NCI-H1092 (cell line): Measurements from ENCODE around the gene FOXO3.

Experiments used
- DNase-seq: peaks from one replicate; lab custom pipeline; 2025; lab: John Stamatoyannopoulos, UW

The FOXO3 gene

DNA sequence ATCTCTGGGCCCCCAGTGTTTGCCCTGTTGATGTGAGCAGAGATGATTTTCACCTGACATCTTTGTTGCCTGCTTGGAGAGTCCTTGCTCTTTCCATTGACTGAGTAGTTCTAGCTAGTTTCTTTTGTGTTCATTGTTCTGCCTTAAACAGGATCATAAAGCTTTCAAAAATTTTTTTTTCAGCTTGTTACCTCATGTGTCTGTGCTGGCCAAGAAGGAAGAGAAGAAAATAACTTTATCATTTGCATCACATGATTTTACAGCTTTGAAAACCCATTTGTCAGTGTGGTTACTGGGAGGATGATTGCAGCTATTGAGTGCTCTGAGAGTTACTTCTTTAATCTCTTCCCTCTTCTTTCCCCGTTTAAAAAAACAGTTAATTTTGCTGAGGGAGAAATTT, 16.0 kb downstream of the FOXO3 start:
- DNase-seq, result no peak

DNA sequence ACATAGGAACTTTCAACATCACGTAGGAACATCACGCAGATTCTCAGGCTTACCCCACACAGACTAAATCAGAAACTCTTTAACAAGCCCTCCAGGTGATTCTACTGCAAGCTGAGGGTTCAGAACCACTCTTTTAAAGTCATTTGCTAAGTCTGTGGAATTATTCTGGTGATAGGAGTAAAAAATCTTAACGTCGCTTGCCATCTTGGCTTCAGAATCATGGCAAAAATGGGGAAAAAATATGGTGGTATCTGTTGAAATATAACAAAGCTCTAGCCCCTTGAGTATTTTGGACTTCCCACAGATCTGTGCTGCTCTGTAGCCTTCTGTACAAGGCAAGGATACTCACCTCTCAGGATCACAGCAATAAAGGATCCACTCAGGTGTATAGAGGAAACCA, 17.4 kb downstream of the FOXO3 start:
- no peak for DNase-seq

DNA sequence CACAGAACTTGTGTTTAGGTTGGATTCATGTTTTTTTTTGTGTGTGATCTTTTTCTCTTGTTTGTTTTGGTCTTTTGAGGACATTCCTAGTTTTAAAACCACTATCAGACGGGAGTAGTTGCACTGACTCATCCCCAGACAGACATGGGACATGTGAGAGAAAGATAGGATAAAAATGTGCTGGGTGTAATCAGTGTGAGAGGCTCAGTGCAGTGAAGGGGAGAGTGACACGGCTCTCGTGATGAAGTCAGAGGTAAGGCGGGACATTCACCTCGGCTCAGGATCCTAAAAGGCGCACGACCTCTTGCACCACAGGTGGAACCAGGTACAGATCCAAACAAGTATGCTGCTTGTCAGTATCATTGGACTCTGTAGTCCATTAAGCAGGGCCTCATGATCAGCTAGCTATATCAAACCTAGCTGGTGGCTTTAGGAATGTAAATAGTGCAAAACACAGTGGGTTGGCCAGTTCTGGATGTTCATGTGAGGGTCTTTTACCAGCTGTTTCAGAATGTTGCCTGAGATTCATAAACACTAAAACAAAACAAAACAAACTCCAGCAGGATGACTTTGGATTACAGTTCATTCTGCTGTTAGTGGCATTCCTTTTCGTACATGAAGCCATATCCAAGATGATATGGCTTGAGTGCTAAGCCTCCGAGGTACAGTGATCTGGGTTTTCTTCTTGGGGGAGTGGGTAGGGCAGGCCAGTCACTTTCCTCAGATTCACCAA, 18.0 kb downstream of the FOXO3 start:
- no peak for DNase-seq

DNA sequence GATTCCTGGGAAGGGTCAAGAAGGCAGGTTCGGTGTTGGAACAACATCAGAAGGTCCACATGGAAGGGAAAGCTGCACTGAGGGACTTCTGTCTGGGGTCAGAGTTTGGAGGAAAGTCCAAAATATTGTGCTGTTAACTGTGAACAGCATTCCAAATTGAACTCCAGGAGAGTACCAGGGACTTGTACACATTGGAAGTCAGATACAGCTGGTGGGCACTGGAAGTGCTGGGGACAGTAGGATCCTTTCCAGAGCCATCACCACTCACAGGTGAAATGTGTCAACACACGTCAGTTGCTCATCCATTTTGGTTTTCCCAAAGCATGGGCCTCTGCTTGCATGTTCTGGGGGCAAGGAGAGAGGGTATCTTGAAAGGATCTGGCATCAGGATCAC, 18.6 kb downstream of the FOXO3 start:
- no peak for DNase-seq

DNA sequence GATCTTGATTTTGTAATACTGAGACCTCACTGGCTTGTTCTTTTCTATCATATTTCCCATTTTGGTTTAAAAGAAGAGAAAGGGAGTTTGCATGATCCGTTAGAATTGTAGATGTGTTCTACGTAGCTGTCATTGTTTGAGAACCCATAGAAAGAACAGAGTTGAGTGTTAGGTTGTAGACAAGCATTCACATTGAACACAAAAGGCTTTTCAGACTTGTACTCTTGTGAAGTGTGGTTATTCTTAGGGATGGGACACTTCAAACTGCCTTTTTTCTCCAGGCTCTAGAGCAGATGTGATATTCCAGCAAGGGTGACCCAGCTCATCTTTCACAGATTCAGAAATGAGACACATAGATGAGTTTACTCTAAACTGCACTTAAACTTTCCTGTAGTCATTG, 19.9 kb downstream of the FOXO3 start:
- DNase-seq, result no peak

DNA sequence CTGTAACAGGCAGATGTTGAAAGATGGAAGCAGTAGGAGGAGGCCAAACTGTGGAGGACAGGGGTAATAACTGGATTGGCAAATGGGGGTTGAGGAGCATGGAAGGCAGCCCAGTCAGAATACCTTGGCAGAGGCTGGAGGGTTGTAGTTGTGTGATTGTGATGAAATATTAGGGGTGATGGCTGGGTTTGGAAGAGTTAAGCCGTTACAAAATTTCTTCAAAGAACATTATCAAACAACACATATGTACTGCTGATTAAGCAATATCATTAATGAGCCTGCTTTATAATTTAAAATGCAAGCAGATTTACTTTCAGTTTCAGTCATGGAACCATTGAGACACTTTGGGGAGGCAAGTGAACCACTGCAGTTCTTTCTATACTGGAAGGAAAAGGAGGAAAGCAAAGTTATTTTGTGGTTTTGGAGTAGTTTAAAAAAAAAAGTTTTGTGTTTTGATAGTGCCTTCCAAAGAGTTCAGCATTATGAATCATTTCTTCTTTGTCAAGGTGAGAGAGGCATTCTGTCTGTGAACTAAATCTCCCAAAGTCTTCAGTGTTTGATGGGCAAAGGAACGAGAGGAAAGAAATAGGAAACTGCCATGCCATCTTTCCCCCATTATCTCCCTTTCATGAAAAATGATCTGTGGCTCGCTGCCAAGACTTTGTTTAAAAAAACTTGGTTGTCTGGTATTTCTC, 20.7 kb downstream of the FOXO3 start:
- no peak for DNase-seq

DNA sequence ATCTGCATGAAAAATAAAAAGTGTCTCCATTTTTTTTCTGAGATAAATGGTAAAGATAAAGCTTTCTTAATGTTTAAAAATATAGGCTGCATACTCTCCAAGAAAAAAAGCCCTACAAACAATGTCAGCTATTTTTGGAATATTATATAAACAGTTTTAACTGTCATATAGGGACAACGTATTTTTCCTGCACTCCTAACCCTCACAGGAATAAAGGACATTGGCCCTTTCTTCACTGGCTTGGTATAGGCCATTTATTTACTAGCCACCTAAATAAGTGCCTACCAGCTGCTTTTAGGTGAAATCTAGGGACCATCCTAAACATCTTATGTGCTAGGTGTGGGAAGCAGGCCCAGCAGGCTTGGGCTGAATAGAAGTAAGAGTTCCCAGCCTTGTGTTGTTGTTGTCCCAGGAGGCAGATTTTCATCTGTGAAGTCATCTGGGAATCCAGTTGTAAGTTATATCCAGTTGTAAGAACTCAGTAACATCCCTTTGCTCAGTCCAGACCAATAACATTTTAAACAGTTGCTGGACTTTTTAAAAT, 21.3 kb downstream of the FOXO3 start:
- DNase-seq, result no peak

DNA sequence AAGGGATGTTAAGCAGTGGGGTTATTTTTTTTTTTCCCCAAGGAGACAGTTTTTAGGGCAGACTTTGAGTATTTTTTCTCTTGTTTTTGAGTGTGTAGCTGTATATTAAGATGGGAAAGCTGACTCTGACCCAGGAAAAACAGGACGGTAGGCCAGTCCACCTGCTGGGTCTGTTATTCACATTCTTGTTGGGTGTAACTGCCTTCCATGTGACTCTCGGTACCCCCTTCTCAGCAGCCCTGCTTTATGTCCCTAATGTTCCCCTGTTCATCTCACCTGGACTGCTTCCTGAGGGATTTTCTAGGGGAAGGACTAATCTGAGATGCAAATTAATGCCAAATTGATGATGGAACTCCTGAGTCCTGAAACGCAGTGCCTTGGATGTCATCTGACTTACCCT, 21.9 kb downstream of the FOXO3 start:
- DNase-seq, result no peak

DNA sequence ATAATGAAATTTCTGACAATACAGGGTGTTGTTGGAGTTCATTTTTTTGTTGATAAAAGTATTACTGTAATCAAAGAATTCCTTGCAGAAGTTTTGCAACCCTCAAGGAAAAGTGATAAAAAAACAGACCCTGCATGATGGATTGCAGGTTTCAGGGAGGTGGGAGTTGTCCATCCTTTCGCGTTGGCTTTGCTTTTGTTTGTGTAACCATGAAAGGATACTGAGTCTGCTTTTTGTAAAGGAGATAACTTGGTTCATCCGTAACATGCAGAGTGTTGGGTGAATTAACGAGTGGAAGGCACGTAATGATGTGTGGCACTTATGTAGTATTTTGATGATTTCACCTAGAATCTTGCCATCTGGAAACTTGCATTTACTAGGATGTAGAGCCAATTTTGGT, 23.6 kb downstream of the FOXO3 start:
- DNase-seq, result no peak

DNA sequence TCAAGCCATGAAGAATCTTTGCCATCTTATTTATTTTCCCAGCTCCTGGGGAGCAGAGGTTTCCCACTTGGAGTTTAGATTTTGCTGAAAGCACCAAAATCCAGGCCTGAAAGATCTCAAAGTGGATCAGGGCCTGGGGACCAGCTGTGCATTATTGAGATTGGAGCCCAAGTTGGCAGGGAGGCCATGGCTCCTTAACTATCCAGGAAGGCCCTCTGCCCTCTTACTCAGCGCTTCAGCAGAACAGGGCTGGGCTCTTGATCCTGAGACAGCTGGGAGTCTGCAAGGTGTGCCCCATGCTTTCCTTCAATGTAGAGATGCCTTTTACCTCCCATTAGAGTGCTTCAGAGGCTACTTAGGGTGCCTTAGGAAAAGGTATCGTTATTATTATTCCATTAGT, 24.6 kb downstream of the FOXO3 start:
- no peak for DNase-seq

DNA sequence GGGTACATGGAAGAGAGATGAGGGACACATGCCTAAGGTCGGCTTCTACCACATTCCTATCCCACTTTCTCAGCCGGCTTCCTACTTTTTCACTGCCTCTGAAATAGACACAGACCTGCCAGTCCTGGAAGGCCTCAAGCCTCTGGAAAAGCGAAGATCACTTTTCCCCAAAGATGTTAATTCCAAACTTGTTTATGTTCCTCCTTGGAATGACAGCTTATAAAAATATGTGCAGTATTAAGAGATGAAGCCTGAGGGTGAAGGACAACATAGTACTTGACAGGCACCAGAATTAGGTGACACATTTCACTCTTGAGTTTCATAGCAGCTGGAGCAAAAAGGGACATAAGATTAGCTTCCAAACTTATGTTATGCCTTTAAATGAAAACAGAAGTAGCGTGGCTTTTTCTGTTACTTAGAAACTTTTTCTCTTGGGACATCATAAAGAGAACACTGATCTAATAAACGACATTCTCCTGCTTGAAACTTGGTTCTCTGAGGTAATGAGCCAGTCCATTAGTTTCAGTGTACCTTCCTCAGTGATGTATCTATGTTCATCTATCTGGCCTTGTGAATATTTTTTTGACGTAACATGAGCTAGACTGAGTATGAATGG, 25.3 kb downstream of the FOXO3 start:
- no peak for DNase-seq

DNA sequence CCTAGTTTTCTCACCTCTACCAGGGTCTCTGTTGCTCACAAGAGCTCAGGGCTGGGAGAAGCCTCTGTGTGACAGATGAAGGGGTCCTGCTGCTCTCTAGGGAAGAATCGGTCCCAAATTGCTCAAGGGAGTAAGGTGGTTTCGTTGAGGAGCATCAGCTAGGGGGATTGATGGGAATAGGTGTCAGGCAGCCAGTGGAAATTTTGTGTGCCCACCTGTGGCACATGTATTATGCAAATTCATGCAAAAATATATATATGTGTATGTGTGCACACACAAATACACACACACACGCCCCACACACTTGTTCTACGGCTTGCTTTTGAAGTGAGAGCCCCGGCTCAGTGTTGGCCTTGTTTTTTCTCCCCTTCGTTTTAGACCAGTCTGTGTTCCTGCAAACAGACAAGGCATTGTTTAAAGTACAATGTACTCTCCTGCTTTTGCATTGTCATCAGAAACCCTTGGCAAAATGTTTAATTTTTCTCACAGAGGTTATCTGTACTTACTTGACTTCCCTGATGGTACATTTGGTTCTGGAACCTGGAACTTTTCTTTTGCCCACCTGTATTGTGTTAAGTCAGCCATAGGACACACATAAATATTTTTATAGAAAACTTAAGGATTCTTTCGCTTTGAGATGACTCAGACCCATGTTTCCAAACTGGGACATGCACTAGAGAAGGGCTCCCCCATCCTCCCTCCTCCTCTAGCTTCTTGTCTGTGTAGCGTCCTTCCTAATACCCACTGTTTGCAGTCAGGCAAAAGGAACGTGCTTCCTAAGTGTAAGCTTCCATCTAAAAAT, 26.7 kb downstream of the FOXO3 start:
- no peak for DNase-seq

DNA sequence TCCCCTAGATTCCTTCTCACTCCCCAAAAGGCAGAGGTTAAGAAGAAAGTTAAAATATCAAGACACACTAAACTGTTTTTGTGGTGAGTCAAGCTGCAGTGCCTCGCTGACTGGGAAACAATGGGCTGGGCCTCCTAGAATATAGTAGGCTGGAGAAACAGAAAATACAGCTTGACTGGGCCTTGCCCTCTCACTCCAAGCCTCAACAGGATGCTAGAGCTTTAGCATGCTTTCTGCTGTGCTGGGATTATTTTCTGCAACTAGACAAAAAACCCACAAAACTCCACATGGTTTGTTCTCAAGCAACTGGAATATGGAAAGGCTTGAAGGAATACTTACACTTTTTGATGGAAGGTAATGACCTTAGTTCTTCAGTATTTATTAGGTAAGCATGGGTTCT, 27.9 kb downstream of the FOXO3 start:
- no peak for DNase-seq

DNA sequence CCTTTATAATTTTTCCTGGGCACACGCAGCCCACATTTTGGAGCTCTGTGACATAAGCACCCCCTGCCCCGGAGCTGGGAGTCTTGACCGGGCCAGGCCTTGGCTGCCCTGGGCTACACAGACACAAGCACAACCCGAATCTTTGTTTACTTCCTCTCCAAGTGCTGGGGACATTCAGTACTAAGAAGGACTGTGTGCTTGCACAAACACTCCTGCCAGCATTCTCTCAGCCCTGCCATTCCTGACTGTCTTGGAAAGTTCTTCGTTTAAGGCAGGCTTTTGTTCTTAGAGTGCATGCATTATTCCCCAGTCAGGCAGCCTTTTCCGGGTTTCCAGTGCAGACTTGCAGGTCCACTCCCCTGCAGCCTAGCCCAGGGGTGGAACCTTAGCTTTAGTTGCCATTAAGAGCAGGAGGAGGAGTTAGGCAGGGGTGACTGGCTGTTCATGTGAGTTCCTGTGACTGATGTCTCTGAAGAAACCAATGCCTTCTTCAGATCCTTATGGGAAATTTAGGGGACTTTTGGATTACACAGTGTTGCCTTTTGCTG, 28.6 kb downstream of the FOXO3 start:
- DNase-seq, result no peak

DNA sequence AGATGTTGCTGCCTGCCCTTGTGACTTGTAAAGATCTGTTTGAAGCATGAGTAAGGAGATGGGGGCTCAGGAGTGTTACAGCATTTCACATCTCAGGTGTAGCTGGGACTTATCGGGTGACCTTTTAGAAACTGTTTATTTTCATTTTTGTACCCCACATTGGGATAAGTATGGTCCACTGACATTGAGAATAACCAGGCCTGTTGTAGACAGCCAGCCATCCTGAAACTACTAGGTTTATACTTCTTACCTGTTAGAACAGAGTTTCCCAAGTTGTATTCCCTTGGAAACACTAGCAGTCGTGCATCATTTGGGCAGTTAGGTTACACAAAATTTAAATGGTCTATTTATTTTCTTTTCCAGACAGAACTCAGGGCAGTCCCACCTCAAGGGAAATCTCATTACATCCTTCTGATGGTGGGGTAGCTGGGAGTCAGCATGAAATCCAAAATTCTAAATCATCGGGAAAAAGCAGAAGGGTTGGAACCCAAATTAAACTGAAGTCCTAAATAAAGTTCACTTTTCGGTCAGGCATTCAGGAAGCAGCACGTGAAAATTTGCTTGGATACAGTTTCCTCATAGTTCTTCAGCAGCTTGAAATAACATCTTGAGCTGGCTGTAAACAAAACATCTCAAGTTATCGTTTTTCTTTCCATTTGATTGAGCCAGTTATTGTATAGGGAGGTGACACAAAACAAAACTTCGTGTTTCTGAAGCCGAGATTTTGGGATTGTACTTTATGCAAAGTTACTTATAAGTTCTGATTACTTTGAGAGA, 30.5 kb downstream of the FOXO3 start:
- no peak for DNase-seq

DNA sequence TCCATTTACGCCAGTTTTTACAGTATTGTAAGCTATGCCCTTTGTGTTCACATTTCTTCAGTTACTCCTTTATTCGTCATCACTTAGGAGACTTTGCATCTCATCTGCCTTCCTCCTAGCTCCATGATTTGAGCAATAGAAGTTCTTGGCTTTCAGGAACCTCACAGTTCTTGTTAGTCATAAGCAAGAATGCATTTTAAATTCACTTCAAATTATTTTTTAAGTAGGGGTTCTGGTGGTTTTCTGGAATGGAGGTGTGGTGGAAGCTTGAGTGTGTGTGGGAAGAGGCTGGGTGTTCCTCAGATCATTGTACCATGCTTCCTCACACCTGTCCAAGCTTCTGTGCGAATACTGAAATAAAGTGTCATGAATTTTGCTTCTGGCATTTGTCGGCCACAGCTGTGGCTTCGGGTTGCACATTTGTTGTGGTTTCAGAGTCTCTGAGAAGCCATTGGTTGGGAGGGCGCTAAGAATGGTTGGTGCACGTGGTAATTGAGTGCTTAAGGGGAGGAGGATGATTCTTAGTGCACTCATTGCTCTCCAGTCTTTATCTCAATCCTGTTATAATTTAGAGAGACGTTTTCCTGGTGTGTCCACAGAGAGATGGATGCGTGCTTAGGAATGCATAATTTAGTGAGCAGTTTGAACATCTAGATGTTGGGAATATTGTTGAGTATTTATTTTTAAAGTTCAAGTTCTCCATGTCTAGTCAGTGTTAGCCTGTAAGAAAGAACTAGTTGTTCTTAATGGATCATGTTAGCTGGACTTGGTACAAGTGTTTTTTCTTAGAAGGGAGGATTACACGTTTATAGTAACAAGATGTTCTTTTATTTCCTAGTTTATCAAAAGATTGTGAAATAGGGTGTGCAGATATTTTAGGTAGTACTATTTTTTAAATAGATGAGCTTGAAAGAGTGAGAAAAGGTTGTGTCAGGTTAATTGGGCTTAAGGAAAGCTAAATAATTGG, 31.9 kb downstream of the FOXO3 start:
- DNase-seq, result no peak

DNA sequence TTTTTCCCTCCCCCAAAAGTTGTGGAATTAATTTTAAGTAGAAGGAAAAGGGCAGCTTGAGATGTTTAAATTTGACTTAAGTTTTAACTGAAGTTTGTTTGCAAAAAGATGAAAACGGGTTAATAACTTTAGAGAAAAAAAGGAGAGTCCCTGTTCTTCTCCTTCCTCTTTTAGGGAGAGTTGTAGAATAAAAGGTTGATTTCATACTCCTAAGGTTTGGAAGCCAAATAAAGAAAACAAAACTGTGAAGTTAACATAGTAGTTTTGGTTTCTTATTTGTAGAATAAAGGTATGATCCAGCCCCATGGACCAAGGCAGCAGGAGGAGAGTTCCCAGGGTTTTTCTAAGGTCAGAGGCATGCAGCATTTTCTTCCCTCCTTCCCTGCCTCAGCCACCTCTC, 33.4 kb downstream of the FOXO3 start:
- DNase-seq, result no peak

DNA sequence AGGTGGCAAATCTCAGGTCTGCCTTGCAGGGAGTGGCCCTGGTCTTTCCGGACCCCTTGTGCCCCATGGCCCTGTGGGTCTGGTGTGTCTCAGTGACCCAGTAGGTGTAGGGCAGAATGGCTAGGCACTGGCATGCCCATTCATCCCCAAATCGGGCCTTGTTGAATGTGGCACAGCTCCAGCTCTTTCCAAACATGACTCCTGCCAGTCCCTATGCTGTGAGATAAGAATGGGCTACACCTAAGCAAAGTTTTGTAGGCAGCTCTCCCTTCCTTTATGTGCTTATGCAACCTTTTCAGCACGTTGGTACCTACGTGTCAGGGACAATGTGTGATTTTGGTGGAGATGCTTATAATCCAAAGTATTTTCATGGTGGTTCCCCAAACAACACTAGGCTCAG, 33.9 kb downstream of the FOXO3 start:
- DNase-seq, result no peak

DNA sequence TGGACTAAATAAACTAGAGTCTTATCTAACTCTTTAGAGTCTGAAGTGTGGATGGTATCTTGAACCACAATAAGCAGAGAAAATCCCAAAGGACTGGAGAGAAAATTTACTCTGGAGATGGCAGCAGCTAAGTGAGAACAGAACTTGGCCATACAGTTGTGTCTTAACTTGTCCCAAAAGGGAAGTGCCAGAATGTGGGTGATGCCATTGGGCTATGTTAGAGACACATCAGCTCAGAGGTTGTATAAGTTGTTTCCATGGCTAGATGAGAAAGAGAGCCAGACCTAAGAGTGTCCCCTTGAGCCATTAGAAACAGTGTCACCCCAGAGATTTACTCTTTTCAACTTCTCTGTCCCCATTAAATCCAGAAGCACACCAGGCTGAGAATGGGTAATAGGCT, 36.2 kb downstream of the FOXO3 start:
- DNase-seq, result no peak
